IMR-90 (cell line): ENCODE measurements around the gene DIAPH1.

Experiments used
- BHLHE40 ChIP-seq: fragments of 150-350 bp; IDR thresholded peaks from 2 replicates; pipeline ENCODE4 v1.6.1; 2016; ENCODE audit warnings: mild to moderate bottlenecking, low read depth, low read length
- CEBPB ChIP-seq: IDR thresholded peaks from 2 replicates; pipeline ENCODE4 v1.6.1; 2012; ENCODE audit warnings: low read depth, low read length, improper control_type of control experiment
- CHD1 ChIP-seq: IDR thresholded peaks from 2 replicates; pipeline ENCODE4 v1.6.1; 2012; ENCODE audit warnings: low read depth, low read length, improper control_type of control experiment
- CTCF ChIP-seq: conservative IDR thresholded peaks from 2 replicates; pipeline ENCODE4 v1.5.1; 2012; ENCODE audit warnings: mild to moderate bottlenecking, low read depth, low read length, improper control_type of control experiment
- ELK1 ChIP-seq: fragments of 150-350 bp; IDR thresholded peaks from 2 replicates; pipeline ENCODE4 v1.6.1; 2016; ENCODE audit warnings: low read depth, mild to moderate bottlenecking, low read length, moderate library complexity, borderline replicate concordance
- MXI1 ChIP-seq: IDR thresholded peaks from 2 replicates; pipeline ENCODE4 v1.6.1; 2012; ENCODE audit warnings: low read depth, mild to moderate bottlenecking, low read length, moderate library complexity, borderline replicate concordance
- POLR2A ChIP-seq: IDR thresholded peaks from 2 replicates; pipeline ENCODE4 v1.6.1; 2012; ENCODE audit warnings: mild to moderate bottlenecking, low read depth, low read length
- RAD21 ChIP-seq: IDR thresholded peaks from 2 replicates; pipeline ENCODE4 v1.6.1; 2012; ENCODE audit warnings: low read length, improper control_type of control experiment
- RCOR1 ChIP-seq: IDR thresholded peaks from 2 replicates; pipeline ENCODE4 v1.6.1; 2012; ENCODE audit warnings: mild to moderate bottlenecking, low read length, improper control_type of control experiment; ENCODE audit not compliant: insufficient replicate concordance
- RFX5 ChIP-seq: IDR thresholded peaks from 2 replicates; pipeline ENCODE4 v1.8.0; 2012; ENCODE audit warnings: low read depth, mild to moderate bottlenecking, low read length, moderate library complexity
- SMC3 ChIP-seq: fragments of 150-350 bp; IDR thresholded peaks from 2 replicates; pipeline ENCODE4 v1.6.1; 2016; ENCODE audit warnings: low read depth, mild to moderate bottlenecking, antibody characterized with exemption, low read length, moderate library complexity
- USF2 ChIP-seq: fragments of 150-350 bp; IDR thresholded peaks from 2 replicates; pipeline ENCODE4 v1.6.1; 2017; ENCODE audit warnings: mild to moderate bottlenecking, antibody characterized with exemption, low read length, low read depth

- no peak for TF ChIP-seq CTCF
- TF ChIP-seq POLR2A = no peak
- TF ChIP-seq RCOR1 = peak; percentile 98
- no peak for TF ChIP-seq MXI1
- peak; percentile 89 for TF ChIP-seq BHLHE40
- peak; percentile 19; the same call in 1 of the 2 replicates for TF ChIP-seq RAD21
- no peak for TF ChIP-seq RFX5
- no peak for TF ChIP-seq CHD1
- TF ChIP-seq SMC3 = no peak; the same call in 1 of the 2 replicates
- TF ChIP-seq USF2 = no peak
- no peak for TF ChIP-seq ELK1
- TF ChIP-seq CEBPB = peak; percentile 61
Measured at GRCh38 chr5:141507387-141508091, 111.3 kb downstream of the DIAPH1 start.
